BLaER1 (cell line): ENCODE measurements around the gene MAGI2.

Source experiments
- H3K27ac ChIP-seq: shearing (Covaris generic); formaldehyde crosslinking; 2 replicates; pipeline ENCODE4 v1.8.1; 2022
- H3K27me3 ChIP-seq: shearing (Covaris generic); formaldehyde crosslinking; 2 replicates; pipeline ENCODE4 v1.8.1; 2022
- H3K36me3 ChIP-seq: shearing (Covaris generic); formaldehyde crosslinking; 2 replicates; pipeline ENCODE4 v1.8.1; 2022
- H3K4me1 ChIP-seq: shearing (Covaris generic); formaldehyde crosslinking; 2 replicates; pipeline ENCODE4 v1.8.1; 2022
- H3K4me2 ChIP-seq: shearing (Covaris generic); formaldehyde crosslinking; 2 replicates; pipeline ENCODE4 v1.8.1; 2022
- H3K4me3 ChIP-seq: shearing (Covaris generic); formaldehyde crosslinking; 2 replicates; pipeline ENCODE4 v1.8.1; 2022
- H3K9ac ChIP-seq: shearing (Covaris generic); formaldehyde crosslinking; 2 replicates; pipeline ENCODE4 v1.8.1; 2022
- H3K9me3 ChIP-seq: shearing (Covaris generic); formaldehyde crosslinking; 2 replicates; pipeline ENCODE4 v1.8.1; 2022
- H4K20me1 ChIP-seq: shearing (Covaris generic); formaldehyde crosslinking; 2 replicates; pipeline ENCODE4 v1.8.1; 2022
- Cebpa-rat ChIP-seq: shearing (Covaris generic); IDR thresholded peaks from 2 replicates; pipeline ENCODE4 v1.8.1; 2022

MAGI2 gene

GRCh38 chr7:78112488-78112887 is 1341.0 kb downstream of the MAGI2 start:
- H3K9me3 ChIP-seq = no peaks in the 10 kb centered on the region
- H3K4me2 ChIP-seq = no peak overlapping the region
- H3K4me1 ChIP-seq = no peaks in the 10 kb centered on the region
- TF ChIP-seq Cebpa-rat = no peak
- H3K4me3 ChIP-seq = no peak overlapping the region
- no peaks in the 10 kb centered on the region for H3K27me3 ChIP-seq
- H4K20me1 ChIP-seq = no peaks in the 10 kb centered on the region
- no peak overlapping the region for H3K9ac ChIP-seq
- no peak overlapping the region for H3K27ac ChIP-seq
- no peaks in the 10 kb centered on the region for H3K36me3 ChIP-seq

DNA sequence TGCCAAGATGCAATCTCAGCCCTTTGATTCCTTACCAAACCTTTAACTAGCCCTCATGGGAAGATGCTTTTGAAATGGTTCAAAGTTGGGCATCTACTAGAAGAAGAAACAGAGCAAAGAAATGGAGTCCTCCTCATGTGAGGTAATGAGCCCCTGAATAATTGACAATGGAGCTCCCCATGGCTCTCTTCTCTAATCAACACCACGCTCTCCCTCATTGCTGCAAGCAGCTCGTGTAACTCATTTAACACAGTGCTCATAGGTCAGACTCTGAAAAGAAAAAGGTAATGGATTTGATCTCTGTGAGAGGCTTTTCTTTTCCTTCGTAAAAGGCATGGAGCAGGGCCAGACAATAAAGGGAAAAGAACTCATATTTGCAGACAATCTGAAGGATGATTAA is 1342.1 kb downstream of the MAGI2 start:
- Histone ChIP-seq H3K27me3 (no peaks in the 10 kb centered on the region), H4K20me1 (no peaks in the 10 kb centered on the region), H3K36me3 (no peaks in the 10 kb centered on the region), H3K9me3 (no peaks in the 10 kb centered on the region), H3K4me2 (no peak overlapping the region), H3K4me3 (no peak overlapping the region), H3K27ac (no peak overlapping the region), H3K4me1 (no peaks in the 10 kb centered on the region), H3K9ac (no peak overlapping the region)
- no peak for TF ChIP-seq Cebpa-rat

GRCh38 chr7:78103475-78103874 is 1350.0 kb downstream of the MAGI2 start:
- Histone ChIP-seq H3K27me3 (no peaks in the 10 kb centered on the region), H4K20me1 (no peaks in the 10 kb centered on the region), H3K4me3 (no peak overlapping the region), H3K4me2 (no peak overlapping the region), H3K9me3 (no peaks in the 10 kb centered on the region), H3K36me3 (no peaks in the 10 kb centered on the region), H3K9ac (no peak overlapping the region), H3K27ac (no peak overlapping the region), H3K4me1 (no peaks in the 10 kb centered on the region)
- TF ChIP-seq Cebpa-rat = no peak

DNA sequence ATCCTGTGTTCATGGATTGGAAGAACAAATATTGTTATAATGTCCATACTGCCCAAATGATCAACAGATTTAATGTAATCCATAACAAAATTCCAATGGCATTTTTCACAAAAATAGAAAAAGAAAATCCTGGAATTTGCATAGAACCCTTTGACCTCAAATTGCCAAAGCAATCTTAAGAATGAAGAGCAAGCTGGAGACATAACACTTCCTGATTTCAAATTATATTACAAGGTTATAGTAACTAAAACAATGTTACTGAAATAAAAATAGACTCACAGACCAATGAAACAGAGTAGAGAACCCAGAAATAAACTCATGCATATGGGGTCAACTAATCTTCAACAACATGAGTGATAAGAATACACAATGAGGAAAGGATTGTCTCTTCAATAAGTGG is 1352.4 kb downstream of the MAGI2 start:
- Histone ChIP-seq H3K9me3 (no peaks in the 10 kb centered on the region), H3K4me1 (no peaks in the 10 kb centered on the region), H3K4me3 (no peak overlapping the region), H3K27ac (no peak overlapping the region), H4K20me1 (no peaks in the 10 kb centered on the region), H3K4me2 (no peak overlapping the region), H3K27me3 (no peaks in the 10 kb centered on the region), H3K36me3 (no peaks in the 10 kb centered on the region), H3K9ac (no peak overlapping the region)
- TF ChIP-seq Cebpa-rat = no peak

DNA sequence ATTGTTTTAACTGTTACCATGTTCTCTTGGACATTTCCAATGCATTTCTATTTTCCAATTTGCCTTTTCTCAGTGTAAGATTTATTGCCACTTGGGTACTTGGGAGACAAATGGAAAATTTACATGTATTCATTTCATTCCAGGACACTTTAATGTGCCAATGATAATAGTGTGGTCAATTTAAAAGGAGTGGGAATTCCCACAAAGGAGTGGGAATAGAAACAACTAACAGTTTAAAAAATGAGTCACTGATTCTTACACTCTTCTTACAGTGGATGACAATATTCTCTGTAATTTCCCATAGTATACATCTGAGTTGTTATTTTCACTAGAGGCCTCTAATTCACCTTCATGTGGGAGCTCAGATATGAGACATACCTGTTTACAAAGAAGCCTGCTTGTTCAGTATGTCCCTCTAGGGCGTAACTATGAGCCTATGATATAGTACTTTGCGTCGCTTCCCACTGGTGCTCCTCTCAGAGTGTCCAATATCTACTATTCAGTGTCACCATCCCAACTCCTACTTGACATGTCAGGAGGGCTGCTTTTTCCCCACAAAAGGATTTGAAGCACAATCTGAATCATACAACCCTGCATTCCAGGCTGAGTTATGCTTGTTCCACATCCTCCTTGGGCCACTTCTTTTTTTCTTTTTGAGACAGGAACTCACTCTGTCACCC is 1353.6 kb downstream of the MAGI2 start:
- Histone ChIP-seq H3K4me3 (no peak overlapping the region), H4K20me1 (no peaks in the 10 kb centered on the region), H3K9me3 (no peaks in the 10 kb centered on the region), H3K27me3 (no peaks in the 10 kb centered on the region), H3K4me2 (no peak overlapping the region), H3K4me1 (no peaks in the 10 kb centered on the region), H3K9ac (no peak overlapping the region), H3K27ac (no peak overlapping the region), H3K36me3 (no peaks in the 10 kb centered on the region)
- no peak for TF ChIP-seq Cebpa-rat

DNA sequence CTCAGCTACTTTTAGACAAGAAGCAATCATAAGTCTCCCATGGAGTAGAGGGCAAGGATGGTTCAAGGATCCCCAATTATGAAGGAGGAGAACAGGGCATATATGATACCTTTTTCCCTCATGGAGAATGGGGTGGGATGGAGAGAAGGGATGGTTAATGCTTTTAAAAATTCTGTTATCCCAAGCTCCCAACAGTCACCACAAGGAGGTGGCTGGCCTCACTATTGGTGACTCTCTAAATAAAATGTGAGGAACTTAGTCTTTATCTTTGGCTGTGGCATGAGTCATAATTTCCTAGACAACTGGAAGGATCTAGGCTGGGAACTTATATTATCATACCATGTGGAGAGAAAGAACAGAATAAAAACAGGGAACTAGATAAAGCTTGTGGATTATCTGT is 1357.9 kb downstream of the MAGI2 start:
- no peak overlapping the region for H3K4me2 ChIP-seq
- no peak overlapping the region for H3K4me3 ChIP-seq
- TF ChIP-seq Cebpa-rat = no peak
- no peaks in the 10 kb centered on the region for H3K9me3 ChIP-seq
- no peaks in the 10 kb centered on the region for H3K27me3 ChIP-seq
- H3K27ac ChIP-seq = no peak overlapping the region
- no peaks in the 10 kb centered on the region for H3K36me3 ChIP-seq
- H3K4me1 ChIP-seq = no peaks in the 10 kb centered on the region
- no peak overlapping the region for H3K9ac ChIP-seq
- no peaks in the 10 kb centered on the region for H4K20me1 ChIP-seq

GRCh38 chr7:78092331-78092730 is 1361.1 kb downstream of the MAGI2 start:
- no peaks in the 10 kb centered on the region for H3K36me3 ChIP-seq
- H3K9me3 ChIP-seq = no peaks in the 10 kb centered on the region
- no peaks in the 10 kb centered on the region for H3K27me3 ChIP-seq
- no peak for TF ChIP-seq Cebpa-rat
- no peaks in the 10 kb centered on the region for H3K4me1 ChIP-seq
- no peak overlapping the region for H3K9ac ChIP-seq
- H3K4me2 ChIP-seq = no peak overlapping the region
- H3K27ac ChIP-seq = no peak overlapping the region
- H3K4me3 ChIP-seq = no peak overlapping the region
- no peaks in the 10 kb centered on the region for H4K20me1 ChIP-seq

GRCh38 chr7:78090616-78091015 is 1362.9 kb downstream of the MAGI2 start:
- H3K36me3 ChIP-seq = no peaks in the 10 kb centered on the region
- H4K20me1 ChIP-seq = no peaks in the 10 kb centered on the region
- H3K4me1 ChIP-seq = no peaks in the 10 kb centered on the region
- H3K9me3 ChIP-seq = no peaks in the 10 kb centered on the region
- no peak overlapping the region for H3K4me3 ChIP-seq
- H3K27me3 ChIP-seq = no peaks in the 10 kb centered on the region
- no peak overlapping the region for H3K4me2 ChIP-seq
- TF ChIP-seq Cebpa-rat = no peak
- no peak overlapping the region for H3K9ac ChIP-seq
- H3K27ac ChIP-seq = no peak overlapping the region

DNA sequence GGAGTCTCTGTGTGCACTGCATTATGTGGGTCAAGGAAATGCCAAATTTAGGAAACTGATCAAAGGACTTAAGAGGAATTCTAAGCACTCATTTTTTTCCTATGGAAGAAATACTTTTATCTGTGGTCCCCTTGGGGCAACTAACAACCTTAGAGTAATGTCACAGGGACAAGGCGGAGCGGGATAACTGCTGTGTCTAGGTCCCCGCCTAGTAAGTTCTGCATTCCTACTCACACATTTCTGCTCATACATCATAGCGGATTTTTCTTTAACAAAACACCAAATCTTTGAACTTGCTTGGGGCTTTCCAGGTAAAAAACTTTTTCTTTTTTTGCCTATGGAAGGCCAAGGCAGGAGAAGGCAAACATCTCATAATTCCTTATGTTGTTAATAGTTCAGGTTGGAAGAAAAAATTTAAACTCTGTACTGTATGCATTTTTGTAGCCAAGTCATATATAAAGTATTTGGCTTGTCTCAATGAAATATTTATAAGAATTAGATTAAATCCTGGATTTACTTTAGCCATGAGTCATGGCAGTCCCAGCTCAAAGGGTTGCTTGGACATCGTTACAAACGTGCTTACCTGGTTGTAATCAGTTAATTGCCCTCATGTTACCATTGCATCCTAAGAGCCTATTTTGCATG is 1369.9 kb downstream of the MAGI2 start:
- Histone ChIP-seq H3K9me3 (no peaks in the 10 kb centered on the region), H4K20me1 (no peaks in the 10 kb centered on the region), H3K4me2 (no peak overlapping the region), H3K27me3 (no peaks in the 10 kb centered on the region), H3K36me3 (no peaks in the 10 kb centered on the region), H3K4me1 (no peaks in the 10 kb centered on the region), H3K4me3 (no peak overlapping the region), H3K27ac (no peak overlapping the region), H3K9ac (no peak overlapping the region)
- TF ChIP-seq Cebpa-rat = no peak

DNA sequence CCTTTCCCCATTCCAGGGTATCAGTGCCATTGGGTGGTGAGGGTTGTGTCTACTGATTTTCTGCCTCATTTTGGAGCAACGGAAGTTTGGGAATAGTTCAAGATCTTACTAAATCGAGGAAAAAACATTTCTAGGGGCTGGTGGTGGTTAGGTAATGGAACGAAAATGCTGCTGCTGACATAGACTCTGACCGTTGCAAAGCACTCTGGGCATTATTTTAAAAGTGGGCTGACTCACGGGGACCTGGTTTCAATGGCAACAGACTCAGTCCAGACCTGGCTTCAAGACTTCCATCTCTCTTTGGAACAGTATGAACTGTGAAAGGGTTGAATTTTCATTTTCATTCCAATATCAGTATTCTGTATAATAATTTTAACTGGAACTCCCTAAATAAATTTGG is 1370.9 kb downstream of the MAGI2 start:
- no peak for TF ChIP-seq Cebpa-rat
- H3K27ac ChIP-seq = no peak overlapping the region

More for the DNA sequence above, 1370.9 kb downstream of the MAGI2 start:
- no peaks in the 10 kb centered on the region for H3K27me3 ChIP-seq
- no peak overlapping the region for H3K9ac ChIP-seq
- no peak overlapping the region for H3K4me2 ChIP-seq
- no peak overlapping the region for H3K4me3 ChIP-seq
- no peaks in the 10 kb centered on the region for H4K20me1 ChIP-seq
- H3K4me1 ChIP-seq = no peaks in the 10 kb centered on the region
- H3K9me3 ChIP-seq = no peaks in the 10 kb centered on the region
- no peaks in the 10 kb centered on the region for H3K36me3 ChIP-seq
